GM19193 (cell line): ENCODE results near the gene MYBBP1A.

Experiments
- POLR2A ChIP-seq: IDR thresholded peaks from 4 replicates; pipeline ENCODE4 v1.6.1; 2011; ENCODE audit not compliant: insufficient read depth, insufficient read length; ENCODE audit errors: extremely low read depth

The MYBBP1A gene

DNA sequence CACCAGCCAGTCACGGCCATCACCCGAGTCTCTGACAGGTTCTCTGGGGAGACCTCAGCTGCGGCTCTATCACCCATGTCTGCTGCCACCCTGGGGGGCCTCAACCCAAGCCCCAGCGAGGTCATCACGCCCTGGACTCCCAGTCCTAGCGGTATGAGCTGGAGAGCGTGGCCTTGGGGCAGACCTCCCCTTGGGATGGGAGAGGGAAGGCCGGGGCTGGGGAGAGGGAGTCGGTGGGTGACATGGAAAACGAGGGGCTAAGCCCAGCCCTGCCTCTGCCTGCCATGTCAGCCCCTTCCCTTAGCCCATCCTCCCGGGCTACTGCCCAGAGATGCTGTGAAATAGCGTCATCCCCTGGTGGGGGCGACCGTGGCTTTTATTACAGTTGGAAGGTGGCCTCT lies 37.8 kb upstream of the MYBBP1A start:
- TF ChIP-seq POLR2A, result no peak

DNA sequence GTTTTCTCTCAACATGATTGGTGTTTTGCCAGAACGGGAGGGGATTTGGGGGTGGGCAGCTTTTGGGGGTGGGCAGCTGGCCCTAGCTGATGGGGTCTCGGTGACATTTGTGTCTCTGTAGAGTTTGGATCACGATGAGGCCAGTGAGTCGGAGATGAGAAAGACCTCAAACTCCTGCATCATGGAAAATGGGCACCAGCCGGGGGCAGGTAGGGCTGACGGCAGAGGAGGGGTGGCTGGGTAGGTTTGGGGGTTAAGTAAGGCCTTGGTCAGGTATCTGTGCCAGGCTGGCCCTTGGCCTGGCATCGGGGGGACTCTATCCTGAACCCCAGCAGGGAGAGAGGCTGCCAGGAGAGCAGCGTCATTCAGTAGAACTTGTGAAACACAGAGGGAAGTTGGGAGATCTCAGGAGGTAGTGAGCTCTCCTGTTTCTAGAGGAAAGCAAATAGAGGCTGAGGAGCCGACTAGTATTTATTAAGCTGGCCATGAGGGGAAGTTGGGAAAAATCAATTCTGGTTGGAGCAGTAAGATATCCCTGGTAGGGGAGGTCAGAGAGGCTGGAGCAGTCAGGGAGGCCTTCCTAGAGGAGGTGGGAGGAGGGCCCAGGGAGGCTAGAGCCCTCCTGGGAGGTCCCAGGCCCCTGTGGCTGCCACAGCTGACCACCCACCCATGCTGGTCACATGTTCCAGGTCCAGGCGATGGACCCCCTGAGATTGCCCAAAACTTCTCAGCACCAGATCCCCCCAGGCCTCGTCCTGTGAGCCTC lies 37.2 kb upstream of the MYBBP1A start:
- TF ChIP-seq POLR2A, result no peak

DNA sequence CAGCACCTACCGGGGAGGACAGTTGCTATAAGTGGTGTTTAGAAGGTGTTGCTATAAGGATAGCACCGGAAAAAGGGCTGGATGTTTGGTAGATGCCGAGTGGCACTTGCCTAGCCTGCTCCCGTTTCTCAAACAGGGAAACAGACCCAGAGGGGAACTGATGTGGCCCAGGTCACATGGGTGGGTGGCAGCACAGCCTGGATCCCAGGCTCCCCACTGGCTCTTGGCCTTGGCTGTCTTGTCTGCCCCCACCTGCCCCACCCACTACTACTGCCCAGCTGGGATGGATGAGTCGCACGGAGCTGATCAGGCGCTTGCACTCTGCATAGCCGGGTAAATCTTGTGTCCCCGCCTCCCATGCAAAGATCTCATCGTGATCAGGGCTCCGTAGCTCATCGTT lies 36.3 kb upstream of the MYBBP1A start:
- TF ChIP-seq POLR2A, result no peak

DNA sequence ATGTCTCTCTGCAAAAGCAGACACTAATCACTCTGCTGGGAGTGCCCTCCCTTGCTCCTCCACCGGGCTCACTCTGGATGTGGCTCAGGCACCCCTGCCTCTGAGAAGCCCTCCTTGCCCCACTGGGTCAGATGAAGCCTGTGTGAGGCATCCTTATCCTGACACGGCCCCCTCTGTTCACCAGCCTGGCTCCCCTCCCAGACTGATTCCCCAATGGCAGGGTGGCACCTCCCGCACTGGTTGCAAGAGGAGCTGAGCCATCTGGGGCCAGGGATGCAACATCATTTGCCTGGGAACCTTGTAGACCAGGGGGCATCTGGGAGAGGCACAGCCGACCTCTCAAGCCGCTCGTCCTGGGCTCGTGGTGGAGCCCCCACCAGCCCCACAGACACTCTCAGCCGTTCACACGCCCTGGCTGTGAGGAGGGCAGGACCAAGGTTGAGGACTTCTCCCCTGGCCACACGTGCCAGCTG lies 35.8 kb upstream of the MYBBP1A start:
- no peak for TF ChIP-seq POLR2A

DNA sequence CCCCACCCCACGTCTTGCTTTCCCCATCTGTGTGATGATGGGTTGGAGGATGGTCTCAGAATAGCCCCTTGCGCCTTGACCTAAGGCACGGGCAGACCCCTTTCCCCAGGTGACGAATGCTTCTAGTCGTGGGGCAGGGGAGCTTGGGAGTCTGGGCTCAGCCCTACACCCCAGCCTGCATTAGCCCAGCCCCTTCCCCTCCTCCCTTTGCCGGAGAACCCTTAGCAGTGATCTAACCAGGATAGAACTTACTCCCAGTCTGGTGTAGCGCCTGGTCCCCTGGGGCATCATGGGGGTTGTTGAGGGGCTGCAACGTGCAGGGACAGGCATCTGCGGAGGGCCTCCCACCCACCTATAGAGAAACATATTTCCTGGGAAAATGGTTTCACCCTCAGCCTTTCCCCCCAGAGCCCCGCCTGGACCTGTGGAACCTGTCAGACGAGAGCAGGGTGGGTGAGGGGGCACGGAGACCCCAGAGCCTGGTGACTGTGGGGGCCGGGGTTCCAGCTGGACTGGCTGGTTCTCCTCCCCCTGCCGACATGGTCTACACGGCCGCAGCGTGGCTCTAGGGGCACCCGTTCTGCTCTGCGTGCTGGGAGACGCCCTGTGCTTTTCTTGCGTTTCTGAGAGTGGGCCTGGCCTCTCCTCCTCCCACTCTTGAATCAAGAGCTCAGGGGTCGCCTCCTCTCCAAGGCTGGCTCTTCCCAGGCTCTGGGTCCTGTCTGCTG lies 33.9 kb upstream of the MYBBP1A start:
- TF ChIP-seq POLR2A, result no peak

DNA sequence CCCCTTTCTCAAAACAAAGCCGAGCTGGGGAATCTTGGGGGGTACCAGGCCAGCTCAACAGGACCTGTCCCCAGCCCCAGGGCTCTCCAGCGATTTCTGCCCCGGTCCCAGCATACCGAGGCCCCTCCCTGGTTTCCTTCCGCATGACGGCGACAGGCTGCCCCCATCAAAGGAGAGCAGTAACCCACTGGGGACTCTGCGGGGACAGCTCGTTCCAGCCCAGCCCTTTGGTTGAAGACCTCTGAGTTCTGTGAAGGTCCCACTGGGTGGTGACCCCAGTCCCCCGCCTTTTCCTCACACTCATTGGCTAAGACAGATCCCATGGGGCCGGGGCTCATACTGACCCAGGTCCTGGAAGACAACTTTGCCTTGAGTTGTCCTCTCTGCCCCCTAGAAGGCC lies 33.2 kb upstream of the MYBBP1A start:
- TF ChIP-seq POLR2A, result no peak

DNA sequence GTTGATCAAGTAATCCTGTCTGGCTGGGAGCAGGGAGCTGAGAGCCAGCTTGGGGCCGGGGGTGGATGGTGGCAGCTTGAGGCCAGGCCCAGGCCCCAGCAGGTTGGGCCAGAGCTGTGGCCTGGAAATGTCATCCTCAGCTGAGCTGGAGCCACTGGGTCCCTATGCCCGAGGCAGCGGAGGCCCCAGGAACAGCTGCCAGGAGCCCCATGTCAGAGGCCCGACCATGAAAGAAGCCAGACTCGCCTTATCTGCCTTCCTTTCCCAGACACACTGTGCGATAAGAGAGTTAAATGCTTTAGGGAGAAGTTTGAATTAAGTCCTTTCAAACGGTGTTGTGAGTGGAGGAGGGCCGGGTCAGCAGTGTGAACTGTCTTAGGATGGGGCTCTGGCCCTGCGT lies 32.6 kb upstream of the MYBBP1A start:
- TF ChIP-seq POLR2A, result no peak

DNA sequence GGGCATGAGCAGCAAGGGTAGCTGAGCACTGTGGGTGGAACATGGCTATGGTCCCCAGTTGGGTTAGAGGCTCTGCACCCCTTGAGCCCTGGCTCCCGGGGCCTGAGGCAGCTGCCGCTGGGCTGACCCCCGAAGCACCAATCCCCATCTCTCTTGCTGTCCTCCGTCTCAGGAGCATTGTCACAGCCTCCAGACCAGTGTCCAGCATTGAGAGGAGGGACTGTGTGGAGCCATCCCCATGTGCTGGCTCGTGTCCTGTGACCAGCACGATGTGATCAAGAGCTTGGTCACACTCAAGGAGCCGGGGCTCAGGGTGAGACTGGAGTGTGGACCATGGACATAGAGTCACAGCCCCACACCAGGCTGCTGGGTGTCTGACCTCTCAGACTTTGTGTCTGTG lies 32.0 kb upstream of the MYBBP1A start:
- TF ChIP-seq POLR2A, result no peak

DNA sequence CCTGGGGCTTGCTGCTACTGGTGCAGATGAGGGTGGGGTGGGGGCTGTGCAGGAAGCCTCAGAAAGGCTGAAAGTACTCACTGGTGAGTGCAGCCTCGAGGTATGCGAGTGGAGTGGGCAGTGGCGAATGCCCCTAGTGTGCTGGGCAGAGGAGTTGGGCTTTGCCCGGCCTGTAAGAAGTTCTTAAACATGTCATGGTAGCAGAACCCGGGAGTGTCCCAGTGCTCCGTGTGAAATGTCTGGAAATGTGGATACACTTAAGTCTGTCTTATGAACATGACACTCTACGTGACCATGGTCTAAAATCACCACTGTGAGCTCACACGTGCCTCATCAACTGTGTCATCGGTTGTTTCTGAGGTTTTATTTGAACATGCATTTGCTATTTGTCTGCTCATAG lies 30.9 kb upstream of the MYBBP1A start:
- no peak for TF ChIP-seq POLR2A

DNA sequence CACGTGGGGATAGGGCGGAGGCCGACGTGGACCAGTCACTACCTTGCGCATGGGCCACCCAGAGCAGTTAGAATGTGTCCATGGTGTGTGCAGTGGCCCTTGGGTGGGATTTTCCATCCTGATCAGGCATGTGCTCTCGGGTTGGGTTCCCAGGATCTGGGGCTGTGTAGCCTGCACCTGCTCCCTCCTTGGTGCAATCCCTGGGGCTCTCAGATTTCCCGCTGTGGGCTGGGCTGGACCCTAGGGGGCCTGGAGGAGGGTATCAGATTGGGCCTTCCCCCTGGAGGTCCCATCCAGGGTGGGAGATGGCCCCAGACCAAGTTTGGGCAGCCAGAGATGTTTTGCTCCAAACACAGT lies 30.4 kb upstream of the MYBBP1A start:
- TF ChIP-seq POLR2A, result no peak

DNA sequence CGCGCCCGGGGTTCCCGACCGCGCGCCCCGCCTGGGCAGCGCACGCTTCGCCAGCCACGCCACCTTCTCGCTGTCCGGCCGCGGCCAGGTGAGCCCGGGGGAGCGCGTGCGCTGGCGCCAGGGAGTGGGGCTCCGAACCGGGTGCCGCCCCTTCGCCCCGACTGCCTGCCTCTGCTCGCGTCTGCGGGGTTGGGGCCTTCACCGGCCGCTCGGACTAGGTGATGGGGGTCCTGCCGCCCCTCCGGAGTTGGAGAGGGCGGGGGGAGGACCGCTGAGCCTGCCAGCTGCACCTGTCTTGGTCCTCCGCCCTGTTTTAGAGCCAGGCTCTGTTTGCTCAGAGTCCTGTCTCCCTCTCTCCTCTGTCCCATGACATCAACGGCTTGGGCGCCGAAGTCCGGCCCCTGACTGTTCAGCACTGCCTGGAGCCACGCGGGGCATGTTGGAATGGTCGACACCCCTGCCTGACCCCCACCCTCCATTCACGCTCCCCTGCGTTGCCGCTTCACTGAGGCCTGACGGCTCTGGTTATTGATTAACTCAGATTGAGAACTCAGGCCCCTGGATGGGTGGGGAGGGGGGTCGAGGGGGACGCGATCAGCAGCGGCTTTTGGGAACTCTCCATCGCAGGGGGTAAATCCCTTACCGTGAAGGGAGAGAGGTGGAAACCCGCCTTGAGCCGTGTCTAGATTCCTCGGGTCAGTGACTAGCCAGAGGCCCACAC lies 29.9 kb upstream of the MYBBP1A start:
- TF ChIP-seq POLR2A, result no peak

DNA sequence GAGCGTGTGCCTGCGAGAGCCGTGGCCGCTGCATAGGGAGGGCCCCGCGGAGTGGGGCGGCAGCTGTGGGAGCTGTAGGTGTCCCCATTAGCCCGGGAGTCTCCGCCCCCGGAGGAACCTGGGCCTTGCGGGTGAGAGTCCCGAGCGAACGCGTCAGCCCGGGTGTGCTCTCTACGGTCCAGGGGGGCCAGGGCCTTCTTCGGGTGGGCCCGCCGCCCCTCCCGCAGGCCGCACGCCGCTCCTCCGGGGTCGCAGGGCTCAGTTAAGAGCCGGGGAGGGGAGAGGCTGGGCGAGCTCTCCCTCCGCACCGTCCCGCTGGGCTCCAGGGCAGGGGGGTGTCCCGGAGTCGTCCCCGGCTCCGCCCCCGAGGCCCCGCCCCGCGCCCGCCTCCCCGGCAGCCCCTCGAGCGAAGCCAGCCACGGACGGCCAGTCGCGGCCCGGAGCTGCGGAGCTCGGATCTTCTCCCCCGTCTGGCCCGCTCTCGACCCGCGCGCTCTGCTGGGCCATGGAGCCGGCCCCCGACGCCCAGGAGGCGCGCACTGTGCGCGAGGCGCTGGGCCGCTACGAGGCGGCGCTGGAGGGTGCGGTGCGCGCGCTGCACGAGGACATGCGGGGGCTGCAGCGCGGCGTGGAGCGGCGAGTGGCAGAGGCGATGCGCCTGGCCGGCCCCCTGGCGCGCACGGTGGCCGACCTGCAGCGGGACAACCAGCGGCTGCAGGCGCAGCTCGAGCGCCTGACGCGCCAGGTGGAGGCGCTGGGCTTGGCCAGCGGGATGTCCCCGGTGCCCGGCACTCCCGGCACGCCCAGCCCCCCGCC lies 29.1 kb upstream of the MYBBP1A start, which contains the start of gene SMTNL2:
Gene SMTNL2 (plus strand): TSS at position 429 of the 816 bp plus-strand sequence. CDS start 77 bp downstream, at position 506.
- no peak for TF ChIP-seq POLR2A

DNA sequence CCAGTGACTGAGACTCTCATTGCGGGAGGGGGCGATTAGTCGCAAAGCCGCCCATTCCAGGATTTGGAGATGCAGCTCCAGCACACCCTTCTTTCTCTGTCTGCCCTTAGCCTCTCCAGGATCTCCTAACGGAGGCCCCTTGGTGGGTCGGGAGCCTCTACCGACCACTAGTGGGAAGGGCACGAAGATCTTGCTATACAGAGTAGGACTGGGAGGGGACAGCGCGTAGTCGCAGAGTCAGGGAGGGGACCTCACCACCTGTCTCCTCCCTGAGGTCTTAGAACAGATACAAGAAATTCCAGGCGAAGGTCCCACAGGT lies 28.6 kb upstream of the MYBBP1A start:
- no peak for TF ChIP-seq POLR2A

DNA sequence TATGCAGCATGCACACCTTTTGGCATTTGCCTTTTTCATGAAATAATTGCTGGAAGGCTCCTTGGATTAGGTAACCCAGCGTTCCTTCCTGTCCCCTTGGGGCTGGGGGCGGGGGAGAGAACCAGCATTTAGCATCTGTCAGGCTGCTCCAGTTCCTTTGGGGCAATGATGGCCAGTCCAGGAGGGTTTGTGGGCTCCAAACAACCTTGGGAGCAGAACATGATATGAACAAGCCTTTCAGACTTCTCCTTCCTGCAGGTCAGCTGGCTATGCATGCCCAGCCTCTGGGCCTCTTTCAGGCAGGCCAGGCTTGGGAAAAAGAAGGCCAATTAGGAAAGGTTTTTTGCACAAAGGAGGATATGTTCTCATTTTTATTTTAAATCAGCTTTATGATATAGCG lies 28.0 kb upstream of the MYBBP1A start:
- TF ChIP-seq POLR2A, result no peak

DNA sequence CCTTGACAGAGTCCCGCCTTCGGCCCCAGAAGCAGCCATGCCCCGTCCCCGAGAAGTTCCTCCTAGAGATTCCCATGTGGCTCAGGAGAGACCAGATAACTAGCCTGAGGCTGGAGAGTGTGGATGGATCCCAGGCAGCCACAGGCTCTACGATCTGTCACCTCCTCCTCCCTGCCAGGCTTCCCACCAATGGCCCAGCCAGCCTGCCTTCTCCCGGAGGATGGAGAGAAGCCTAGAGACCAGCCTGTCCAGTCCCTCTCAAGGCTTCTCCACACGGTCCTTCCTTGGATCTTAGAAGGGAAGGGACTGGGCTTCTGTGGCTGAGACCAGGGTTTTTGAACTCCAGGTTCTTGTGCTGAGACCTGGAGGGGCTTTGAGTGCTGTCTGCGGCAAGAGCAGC lies 27.5 kb upstream of the MYBBP1A start:
- TF ChIP-seq POLR2A, result no peak
